Left ventricle myocardium superior (tissue), 1 donor: Measurements from ENCODE around the gene GSDMA. TPM values are rescaled to one million over a fixed set of nuclear protein-coding genes. Genes with fewer than 3 reads are reported as not detected.

Experiments
- ATAC-seq: fragments of 200-7000 bp; cut with Tn5 transposase; one replicate; pipeline ENCODE4 v1.9.1; 2020; ENCODE audit warnings: mild to moderate bottlenecking, moderate library complexity
- DNase-seq: peaks from one replicate; pipeline ENCODE4 v3.0.0-alpha.2; 2020
- intact Hi-C: fragments of 100-400 bp; cut with micrococcal nuclease; formaldehyde crosslinking; loops from one replicate; pipeline ENCODE4 v1.11.0; 2022
- total RNA-seq: library from RNA; stranded (reverse); fragmentation: NEBNext Ultra II Directional; extraction: Animal tissue kit (Norgen Biotek cat#: 25700); gene quantifications from one replicate; pipeline ENCODE4 v1.2.1, GENCODE V29; 2021
- donor health status: DM: no; HTN: yes; CAD: no; lungs with severe emphysema.

Gene GSDMA
- total RNA-seq, 1 donor from 2014 or later = 0.52 TPM

DNA sequence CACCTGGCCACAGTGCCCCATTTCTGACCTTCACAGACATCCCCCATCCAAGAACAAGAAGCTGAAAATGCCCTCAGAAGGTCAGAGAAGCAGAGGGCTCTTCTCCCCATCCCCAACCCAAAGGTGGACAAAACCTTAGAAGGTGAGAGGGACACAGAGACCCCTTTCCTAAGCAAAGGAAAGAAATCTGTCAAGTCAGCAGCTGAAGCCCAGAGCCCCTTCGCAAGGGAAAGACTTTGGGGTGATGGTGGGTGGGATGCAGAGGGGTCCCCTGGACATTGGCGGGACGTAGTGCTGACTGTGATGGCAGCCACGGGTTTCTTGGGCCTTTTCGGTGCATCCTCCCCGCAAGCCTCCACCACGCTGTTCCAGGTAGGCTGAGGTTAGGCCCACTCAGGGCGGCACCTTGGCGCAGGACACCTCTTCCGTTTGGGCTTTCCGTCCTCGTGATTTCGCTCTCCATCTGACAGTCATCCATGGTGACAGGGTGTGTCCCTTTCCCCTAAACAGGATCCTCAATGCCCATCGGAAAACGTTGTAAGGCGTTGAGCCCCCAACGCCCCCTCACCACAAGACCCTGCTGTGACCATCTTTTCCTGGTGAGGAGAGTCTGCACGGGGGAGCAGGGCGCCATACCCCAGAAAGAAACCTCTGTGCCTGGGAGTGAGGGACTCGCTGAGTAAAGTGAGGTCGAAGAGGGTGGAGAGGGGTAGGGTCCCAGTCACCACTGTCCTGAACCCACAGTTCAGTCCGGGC, 10.7 kb upstream of the GSDMA start:
- DNase-seq (peak; percentile 50), ATAC-seq (no peak)
- intact Hi-C loops = no loop called here

- ATAC-seq (peak; percentile 93), DNase-seq (peak; percentile 98)
- intact Hi-C loops = no loop called here
Observed at GRCh38 chr17:39952680-39953470, 9.9 kb upstream of the GSDMA start.

- no peak for ATAC-seq
- intact Hi-C loops = no loop called here
- no peak for DNase-seq
Observed at GRCh38 chr17:39953471-39953888, 9.3 kb upstream of the GSDMA start.

- ATAC-seq (no peak), DNase-seq (no peak)
- intact Hi-C loops = no loop called here
Observed at GRCh38 chr17:39954876-39955275, 7.9 kb upstream of the GSDMA start.

GRCh38 chr17:39955726-39956225, 7.0 kb upstream of the GSDMA start:
- no peak for ATAC-seq
- intact Hi-C loops = no loop called here
- DNase-seq = no peak

GRCh38 chr17:39960524-39961041, 2.2 kb upstream of the GSDMA start:
- intact Hi-C loops = no loop called here
- ATAC-seq = no peak
- no peak for DNase-seq

DNA sequence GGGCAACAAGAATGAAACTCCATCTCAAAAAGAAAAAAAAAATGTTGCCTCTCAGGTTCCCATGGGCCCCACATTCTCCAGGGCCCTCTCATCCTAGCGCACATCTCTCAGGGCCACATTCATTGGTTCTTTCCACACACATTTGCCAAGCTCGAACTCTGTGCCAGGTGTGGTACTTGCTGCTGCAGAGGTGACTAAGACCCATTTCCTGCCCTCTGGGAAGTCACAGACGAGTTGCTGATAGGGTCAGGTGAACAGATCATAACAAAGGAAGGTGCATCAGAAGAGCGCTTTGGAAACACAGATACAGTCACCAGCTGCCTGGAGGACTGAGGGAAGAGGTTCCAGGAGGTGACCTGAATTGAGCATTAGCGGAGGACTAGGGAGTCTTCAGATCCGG, 1.0 kb downstream of the GSDMA start:
- ATAC-seq (no peak), DNase-seq (peak; percentile 1)
- intact Hi-C loops = no loop called here

DNA sequence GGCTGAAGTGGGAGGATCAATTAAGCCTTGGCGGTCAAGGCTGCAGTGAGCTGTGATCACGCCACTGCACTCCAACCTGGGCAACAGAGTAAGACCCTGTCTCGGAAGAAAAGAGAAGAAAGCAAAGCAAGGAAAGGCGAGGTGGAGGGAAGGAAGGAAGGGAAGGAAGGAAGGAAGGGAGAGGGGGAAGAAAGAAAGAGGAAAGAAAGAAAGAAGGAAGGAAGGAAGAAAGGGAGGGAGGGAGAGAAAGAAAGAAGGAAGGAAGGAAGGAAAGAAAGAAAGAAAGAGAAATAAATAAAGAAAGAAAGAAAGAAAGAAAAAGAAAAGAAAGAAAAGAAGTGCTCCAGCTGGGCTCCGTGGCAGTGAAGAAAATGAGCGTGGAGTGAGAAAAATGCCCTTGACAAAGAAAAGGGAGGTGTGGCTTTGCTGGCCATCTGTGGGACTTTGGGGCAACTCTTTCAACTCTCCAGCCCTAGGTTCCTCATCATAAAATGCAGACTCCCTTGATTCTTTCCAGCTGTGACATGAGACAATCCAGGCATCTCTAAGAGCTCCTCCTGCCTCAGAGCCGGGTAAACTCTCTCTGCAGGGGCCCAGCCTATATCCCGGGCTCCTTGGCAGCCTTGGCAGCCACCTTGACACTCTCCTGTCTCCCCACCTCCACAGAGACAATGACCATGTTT, 2.4 kb downstream of the GSDMA start:
- DNase-seq (peak; percentile 3), ATAC-seq (no peak)
- intact Hi-C loops = no loop called here

DNA sequence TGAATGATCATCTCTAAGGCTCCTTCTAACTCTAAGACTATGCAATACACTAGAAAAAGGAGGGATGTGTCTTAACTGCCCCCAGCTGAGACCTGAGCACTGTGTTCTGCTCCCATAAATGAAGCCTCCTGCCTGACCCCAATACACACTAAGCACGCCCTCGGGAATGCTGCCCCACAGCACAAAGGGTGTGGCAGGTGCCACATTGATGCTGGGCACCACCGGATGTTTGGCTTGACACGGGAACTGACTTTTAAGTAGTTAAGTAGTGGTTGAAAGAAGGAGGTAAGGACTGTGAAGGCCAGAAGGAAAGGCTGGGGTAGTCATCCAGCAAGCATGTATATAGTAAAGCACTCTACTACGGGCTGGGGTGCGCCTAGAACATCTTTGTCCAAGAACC, 4.0 kb downstream of the GSDMA start:
- intact Hi-C loops = no loop called here
- DNase-seq (peak; percentile 7), ATAC-seq (no peak)

DNA sequence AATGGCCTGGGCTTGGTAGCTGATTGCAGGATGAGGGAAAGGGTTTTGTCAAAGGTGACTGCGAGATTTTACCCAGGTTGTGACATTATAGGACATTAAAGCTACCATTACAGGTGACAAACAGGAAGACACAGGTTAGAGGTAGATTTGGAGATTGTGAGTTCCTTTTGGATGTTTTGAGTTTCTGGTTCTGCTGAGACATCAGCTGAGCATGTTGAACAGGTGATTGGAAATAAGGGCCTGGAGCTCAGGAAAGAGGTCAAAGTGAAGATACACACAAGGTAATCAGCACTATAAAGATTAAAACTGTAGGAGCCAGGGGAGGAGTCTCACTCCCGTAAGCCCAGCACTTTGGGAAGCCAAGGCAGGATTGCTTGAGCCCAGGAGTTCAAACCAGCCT, 6.0 kb downstream of the GSDMA start:
- no peak for DNase-seq
- no peak for ATAC-seq
- intact Hi-C loops = no loop called here

DNA sequence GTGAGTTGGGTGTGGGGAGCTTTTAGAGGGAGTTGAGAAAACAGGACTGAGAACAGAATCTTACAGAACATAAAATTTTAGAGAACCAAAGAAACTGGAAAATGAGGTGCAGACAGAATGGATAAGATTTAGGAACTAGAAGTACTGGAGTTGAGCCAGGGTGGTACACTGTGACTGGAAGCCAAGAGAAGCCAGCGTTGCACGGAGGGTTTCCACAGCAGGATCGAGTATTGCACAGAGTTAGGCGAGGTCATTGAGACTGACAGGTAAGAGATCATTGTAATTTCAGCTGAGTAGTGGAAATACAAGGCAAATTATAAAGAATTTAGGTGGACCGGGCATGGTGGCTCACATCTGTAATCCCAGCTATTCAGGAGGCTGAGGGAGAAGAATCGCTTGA, 6.6 kb downstream of the GSDMA start:
- DNase-seq (no peak), ATAC-seq (no peak)
- intact Hi-C loops = no loop called here

DNA sequence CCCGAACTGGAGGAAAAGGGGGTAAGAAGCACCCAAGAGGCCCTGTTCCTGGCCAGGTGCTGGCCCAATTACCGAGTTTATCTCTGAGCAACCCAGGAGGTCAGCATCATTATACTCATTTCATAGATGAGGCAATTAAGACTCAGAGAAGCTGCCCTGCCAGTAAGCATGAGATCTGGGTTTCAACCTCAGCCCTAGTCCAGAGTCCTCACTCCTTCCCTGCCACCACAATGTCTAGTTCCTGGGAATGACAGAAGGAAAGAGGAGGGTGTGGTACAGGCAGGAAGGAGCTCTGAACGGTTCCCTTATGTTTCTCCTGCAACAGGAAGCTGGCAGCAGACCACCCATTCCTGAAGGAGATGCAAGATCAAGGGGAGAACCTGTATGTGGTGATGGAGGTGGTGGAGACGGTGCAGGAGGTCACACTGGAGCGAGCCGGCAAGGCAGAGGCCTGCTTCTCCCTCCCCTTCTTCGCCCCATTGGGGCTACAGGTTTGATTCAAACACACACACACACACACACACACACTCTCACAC, 7.4 kb downstream of the GSDMA start:
- intact Hi-C loops = no loop called here
- ATAC-seq = no peak
- no peak for DNase-seq

GRCh38 chr17:39971076-39971603, 8.3 kb downstream of the GSDMA start:
- ATAC-seq = no peak
- no peak for DNase-seq
- intact Hi-C loops = no loop called here

DNA sequence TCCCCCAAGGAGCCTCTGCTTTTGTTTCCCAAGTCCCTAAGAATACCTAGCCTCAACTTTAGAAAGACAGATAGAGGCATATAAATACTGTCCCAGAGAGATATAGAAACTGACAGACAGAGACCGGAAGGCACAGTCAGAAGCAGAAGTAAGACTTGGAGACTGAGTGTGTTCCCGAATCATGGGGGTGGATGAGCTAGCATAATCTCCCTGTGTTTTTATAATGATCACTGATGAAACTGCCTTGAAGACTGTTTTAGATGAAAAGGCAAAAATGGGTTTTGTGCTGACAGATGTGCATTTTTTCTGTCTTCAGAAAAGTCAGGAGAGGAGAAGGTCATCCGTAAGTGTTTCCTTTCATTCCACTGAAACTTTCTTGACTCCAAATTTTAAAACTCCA, 9.5 kb downstream of the GSDMA start:
- peak; percentile 54 for ATAC-seq
- intact Hi-C loops = no loop called here
- DNase-seq = no peak

- ATAC-seq (no peak), DNase-seq (no peak)
- intact Hi-C loops = no loop called here
Observed at GRCh38 chr17:39973496-39973895, 10.7 kb downstream of the GSDMA start.

- DNase-seq = no peak
- intact Hi-C loops = no loop called here
- ATAC-seq = no peak
Observed at GRCh38 chr17:39974433-39974832, 11.6 kb downstream of the GSDMA start.

DNA sequence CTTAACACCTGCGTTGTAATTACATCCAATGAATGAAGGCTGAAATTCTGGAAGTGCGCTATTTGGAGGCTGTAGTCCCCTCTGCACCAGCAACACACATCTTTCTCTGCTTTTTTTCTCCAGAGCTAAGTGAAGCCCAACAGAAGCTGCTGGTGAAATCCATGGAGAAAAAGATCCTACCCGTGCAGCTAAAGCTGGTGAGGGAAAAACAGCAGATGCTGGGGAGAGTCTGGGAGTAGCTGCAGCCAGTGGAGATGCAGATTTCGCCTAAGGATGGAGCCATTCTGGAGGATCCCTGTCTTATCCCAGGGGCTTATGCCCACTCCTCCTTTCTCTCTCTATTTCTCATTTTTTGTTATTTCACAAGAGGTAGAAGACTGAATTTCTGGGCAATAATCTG, 13.0 kb downstream of the GSDMA start:
- DNase-seq (no peak), ATAC-seq (no peak)
- intact Hi-C loops = no loop called here

DNA sequence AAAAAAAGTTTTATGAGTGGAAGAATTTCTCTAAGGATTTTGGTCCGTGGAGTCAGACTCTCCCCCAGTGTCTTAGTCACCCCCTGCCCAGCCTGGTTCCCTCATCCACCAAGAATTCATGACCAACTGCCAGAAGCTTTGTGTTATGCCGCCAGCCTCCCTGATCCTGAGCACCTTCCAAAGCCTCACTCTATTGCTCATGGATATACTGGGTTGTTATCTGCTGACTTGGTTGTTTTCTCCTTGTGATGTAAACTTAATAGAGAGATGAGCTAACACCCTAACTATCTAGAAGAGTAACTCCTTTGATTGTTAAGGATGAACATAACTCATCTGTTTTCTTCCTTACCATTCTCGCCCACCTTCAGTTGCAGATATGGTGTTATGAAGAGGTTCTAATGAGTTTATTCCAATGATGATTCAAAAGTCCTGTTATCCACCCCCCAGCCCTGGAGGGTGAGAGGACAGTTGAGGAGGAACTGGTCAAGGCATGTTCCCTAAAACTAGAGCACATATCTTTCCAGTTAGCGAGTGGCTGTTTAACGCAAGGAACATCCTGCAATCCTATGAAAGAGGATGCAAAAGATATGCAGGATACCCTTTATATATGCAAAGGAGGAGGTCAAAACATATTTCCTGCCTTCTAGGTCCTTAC, 16.3 kb downstream of the GSDMA start:
- no peak for DNase-seq
- ATAC-seq = no peak
- intact Hi-C loops = no loop called here

- DNase-seq (no peak), ATAC-seq (peak; percentile 26)
- intact Hi-C loops = no loop called here
Observed at GRCh38 chr17:39979893-39980350, 17.1 kb downstream of the GSDMA start.
